ENCODE results near the gene NLRC3. TPM values are rescaled to one million over a fixed set of nuclear protein-coding genes. Genes with fewer than 3 reads are reported as not detected.

NLRC3 gene
- total RNA-seq, 1 experiment from 2014 or later, result not detected

- DNase-seq (ENCODE audit: low spot score), result no peak
- in situ Hi-C loops (cut with HindIII; ENCODE audit: low sequenced_read_pairs), result no loop called here
Measured at GRCh38 chr16:3583303-3584038, 6.3 kb upstream of the NLRC3 start.

GRCh38 chr16:3582276-3583165 lies 5.3 kb upstream of the NLRC3 start:
- no peak for DNase-seq (ENCODE audit: low spot score)
- in situ Hi-C loops (cut with HindIII; ENCODE audit: low sequenced_read_pairs), result no loop called here

- DNase-seq (ENCODE audit: low spot score), result no peak
- in situ Hi-C loops (cut with HindIII; ENCODE audit: low sequenced_read_pairs), result no loop called here
Measured at GRCh38 chr16:3581392-3581791, 4.2 kb upstream of the NLRC3 start.

GRCh38 chr16:3580686-3581085 lies 3.5 kb upstream of the NLRC3 start:
- no peak for DNase-seq (ENCODE audit: low spot score)
- in situ Hi-C loops (cut with HindIII; ENCODE audit: low sequenced_read_pairs), result no loop called here

GRCh38 chr16:3580251-3580651 lies 3.0 kb upstream of the NLRC3 start:
- in situ Hi-C loops (cut with HindIII; ENCODE audit: low sequenced_read_pairs), result no loop called here
- DNase-seq (ENCODE audit: low spot score), result no peak

GRCh38 chr16:3579776-3580175 lies 2.6 kb upstream of the NLRC3 start:
- in situ Hi-C loops (cut with HindIII; ENCODE audit: low sequenced_read_pairs), result no loop called here
- DNase-seq (ENCODE audit: low spot score), result peak; percentile 18

GRCh38 chr16:3578610-3579551 lies 1.7 kb upstream of the NLRC3 start:
- DNase-seq (ENCODE audit: low spot score), result peak; percentile 1
- in situ Hi-C loops (cut with HindIII; ENCODE audit: low sequenced_read_pairs), result no loop called here

- no peak for DNase-seq (ENCODE audit: low spot score)
Measured at GRCh38 chr16:3578121-3578520, 918 bp upstream of the NLRC3 start.

GRCh38 chr16:3576211-3576610 lies 992 bp downstream of the NLRC3 start:
- in situ Hi-C loops (cut with HindIII; ENCODE audit: low sequenced_read_pairs), result no loop called here
- no peak for DNase-seq (ENCODE audit: low spot score)

More at GRCh38 chr16:3578121-3578520, 918 bp upstream of the NLRC3 start:
- in situ Hi-C loops (cut with HindIII; ENCODE audit: low sequenced_read_pairs), result no loop called here

GRCh38 chr16:3575491-3575890 lies 1.7 kb downstream of the NLRC3 start:
- DNase-seq (ENCODE audit: low spot score), result no peak
- in situ Hi-C loops (cut with HindIII; ENCODE audit: low sequenced_read_pairs), result no loop called here

GRCh38 chr16:3574195-3574594 lies 3.0 kb downstream of the NLRC3 start:
- in situ Hi-C loops (cut with HindIII; ENCODE audit: low sequenced_read_pairs), result no loop called here
- no peak for DNase-seq (ENCODE audit: low spot score)

GRCh38 chr16:3573146-3573815 lies 3.9 kb downstream of the NLRC3 start:
- no peak for DNase-seq (ENCODE audit: low spot score)
- in situ Hi-C loops (cut with HindIII; ENCODE audit: low sequenced_read_pairs), result no loop called here

GRCh38 chr16:3570420-3571062 lies 6.7 kb downstream of the NLRC3 start:
- DNase-seq (ENCODE audit: low spot score), result no peak
- in situ Hi-C loops (cut with HindIII; ENCODE audit: low sequenced_read_pairs), result no loop called here

- in situ Hi-C loops (cut with HindIII; ENCODE audit: low sequenced_read_pairs), result no loop called here
- no peak for DNase-seq (ENCODE audit: low spot score)
Measured at GRCh38 chr16:3569851-3570250, 7.4 kb downstream of the NLRC3 start.

GRCh38 chr16:3566990-3567389 lies 10.2 kb downstream of the NLRC3 start:
- in situ Hi-C loops (cut with HindIII; ENCODE audit: low sequenced_read_pairs), result no loop called here
- DNase-seq (ENCODE audit: low spot score), result no peak

- DNase-seq (ENCODE audit: low spot score), result no peak
- in situ Hi-C loops (cut with HindIII; ENCODE audit: low sequenced_read_pairs), result no loop called here
Measured at GRCh38 chr16:3564889-3565141, 12.4 kb downstream of the NLRC3 start.

- no peak for DNase-seq (ENCODE audit: low spot score)
- in situ Hi-C loops (cut with HindIII; ENCODE audit: low sequenced_read_pairs), result no loop called here
Measured at GRCh38 chr16:3564130-3564888, 12.9 kb downstream of the NLRC3 start.

- in situ Hi-C loops (cut with HindIII; ENCODE audit: low sequenced_read_pairs), result no loop called here
- DNase-seq (ENCODE audit: low spot score), result no peak
Measured at GRCh38 chr16:3562914-3563480, 14.2 kb downstream of the NLRC3 start.
